Stimulated activated CD4-positive, alpha-beta T cell treated with anti-CD3 and anti-CD28 coated beads, Interleukin-1b, Interleukin-23, amount 100 ng/mL, for 24 hours (primary cell): ENCODE data around the gene CCDC30.
"Not testable (repeated sequence)": the region's sequence is repeated elsewhere in the genome, so short reads cannot be mapped to it uniquely, and the experiment has no call there.

Source experiments
- DNase-seq, 4 experiments: peaks; one replicate each; pipeline ENCODE4 v3.0.0-alpha.2; 2020; ENCODE audit warnings: low read depth in 4 of 4, low spot score in 1 of 4

CCDC30 gene

DNA sequence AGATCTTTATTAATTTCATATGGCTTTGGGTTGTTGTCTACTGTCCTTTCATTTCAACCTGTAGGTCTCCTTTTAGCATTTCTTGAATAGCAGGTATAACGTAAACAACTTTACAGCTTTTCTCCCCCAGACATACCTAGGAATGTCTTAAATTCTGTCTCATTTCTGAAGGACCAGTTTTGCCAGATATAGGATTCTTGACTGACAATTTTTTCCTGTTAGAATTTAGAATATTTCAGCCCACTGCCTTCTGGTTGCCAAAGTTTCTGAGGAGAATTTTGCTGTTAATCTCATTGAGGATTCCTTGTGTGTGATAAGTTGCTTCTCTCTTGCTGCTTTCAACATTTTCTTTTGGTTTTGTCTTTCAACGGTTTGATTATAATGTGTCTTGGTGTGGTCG is 60.1 kb downstream of the CCDC30 start:
- no peak for DNase-seq

DNA sequence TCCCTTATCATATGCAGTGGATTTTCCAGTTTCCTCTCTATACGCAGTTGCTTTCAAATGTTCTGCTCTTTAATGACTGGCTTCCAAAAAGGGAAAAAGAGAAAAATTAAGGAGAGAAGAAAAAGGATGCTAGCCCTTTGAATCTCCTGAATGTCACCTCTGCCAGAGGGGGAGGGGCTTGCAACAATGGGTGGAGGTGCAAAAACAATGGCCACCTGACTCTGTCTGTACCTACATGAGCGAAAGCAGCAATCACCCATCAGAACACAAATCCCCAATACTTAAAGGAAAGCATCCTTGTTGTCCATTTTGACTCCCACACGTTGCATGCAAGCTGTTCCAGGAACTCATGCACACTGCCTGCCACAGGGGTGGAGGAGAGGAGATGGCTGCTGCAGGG is 61.2 kb downstream of the CCDC30 start:
- no peak for DNase-seq

DNA sequence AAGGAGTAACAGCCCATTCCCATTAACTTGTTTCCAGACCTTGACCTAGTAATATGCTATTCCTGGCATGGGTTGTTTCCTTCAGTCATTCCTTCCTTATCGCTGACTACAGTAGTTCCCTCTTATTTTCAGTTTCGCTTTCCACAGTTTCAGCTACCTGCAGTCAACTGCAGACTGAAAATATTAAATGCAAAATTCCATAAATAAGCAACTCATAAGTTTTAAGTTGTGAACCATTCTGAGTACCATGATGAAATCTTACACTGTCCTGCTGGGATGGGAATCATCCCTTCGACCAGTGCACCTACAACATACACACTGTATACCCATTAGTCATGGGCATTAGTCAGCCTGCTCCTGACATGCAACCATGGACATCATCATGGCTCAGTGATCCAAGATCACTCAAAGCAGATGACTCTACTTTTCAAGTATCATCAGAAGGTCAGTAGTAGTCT is 66.7 kb downstream of the CCDC30 start:
- no peak for DNase-seq

DNA sequence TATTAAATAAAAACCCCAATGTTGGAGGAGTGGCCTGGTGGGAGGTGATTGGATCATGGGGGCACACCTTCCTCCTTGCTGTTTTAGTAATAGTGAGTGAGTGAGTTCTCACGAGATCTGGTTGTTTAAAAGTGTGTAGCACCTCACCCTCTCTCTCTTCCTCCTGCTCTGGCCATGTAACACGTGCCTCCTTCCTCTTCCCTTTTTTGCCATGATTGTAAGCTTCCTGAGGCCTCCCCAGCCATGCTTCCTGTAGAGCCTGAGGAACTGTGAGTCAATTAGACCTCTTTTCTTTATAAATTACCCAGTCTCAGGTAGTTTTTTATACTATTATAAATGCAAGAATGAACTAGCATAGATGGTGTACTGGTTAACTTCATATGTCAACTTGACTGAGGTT is 68.0 kb downstream of the CCDC30 start:
- DNase-seq, result no peak

DNA sequence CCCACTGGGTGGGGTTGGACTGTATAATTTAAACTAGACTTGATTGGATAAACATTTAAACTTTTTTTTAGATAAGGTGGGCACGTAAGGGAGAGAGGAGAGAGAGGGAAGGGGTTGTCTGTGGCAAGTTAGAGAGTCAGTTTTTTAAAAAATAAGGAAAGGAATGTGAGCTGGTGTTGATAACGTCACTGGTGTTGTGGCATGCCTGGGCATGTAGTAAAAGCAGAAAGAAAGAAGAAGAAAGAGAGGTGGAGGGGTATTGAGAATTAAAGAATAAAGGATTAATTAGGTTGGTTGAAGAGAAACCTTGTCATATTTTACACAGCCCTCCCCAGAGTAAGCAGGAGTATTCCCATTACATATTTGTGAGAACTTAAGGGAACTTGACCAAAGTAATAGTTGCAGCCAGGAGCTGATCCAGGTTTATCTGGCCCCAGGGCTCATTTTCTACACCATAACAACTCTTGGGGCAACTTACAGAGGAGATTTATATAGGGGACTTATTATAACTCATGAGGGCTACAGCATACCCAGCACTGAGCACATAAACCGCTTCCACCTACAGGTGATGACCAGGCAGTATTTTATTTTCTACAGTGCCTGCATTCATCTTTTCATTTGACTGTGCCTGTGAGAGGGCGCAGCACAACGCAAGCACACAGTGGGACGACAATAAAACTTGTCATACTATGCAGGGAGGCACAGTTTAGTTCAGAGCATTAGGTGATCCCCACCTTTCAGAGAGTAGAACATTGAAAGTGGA is 70.2 kb downstream of the CCDC30 start:
- no peak for DNase-seq

DNA sequence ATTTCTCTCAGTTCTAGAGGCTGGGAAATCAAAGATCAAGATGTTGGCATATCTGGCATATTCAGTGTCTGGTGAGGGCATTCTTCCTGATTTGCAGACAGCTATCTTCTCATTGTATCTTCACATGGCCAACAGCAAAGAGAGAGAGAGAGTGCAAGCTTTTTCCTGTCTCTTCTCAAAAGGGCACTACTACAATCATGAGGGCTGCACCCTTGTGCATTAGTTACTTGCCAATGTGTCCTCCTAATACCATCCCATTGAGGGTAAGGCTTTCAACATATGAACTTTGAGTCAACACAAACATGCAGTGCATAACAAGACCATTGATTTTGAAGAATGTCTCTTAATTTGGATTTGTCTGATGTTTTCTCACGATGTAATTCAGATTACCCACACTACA is 78.0 kb downstream of the CCDC30 start:
- no peak for DNase-seq

DNA sequence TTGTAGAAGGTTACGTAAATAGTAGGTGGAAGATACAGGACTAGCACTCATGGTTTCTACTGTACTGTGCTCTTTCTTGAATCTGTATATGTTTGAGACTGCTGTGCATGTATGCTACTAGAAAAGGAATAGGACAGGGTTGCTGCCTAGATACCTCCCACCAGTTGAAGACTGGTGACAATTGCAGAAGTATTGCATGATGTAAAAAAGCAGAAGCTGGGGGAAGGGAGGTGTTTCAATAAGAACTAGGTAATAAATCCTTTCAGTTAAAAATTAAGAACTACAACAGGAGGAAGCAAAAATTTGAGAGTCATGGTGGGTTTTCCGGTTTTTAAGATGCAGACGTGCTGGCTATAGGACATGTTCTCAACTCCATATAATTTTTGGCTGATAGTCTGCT is 88.1 kb downstream of the CCDC30 start:
- DNase-seq, result no peak

DNA sequence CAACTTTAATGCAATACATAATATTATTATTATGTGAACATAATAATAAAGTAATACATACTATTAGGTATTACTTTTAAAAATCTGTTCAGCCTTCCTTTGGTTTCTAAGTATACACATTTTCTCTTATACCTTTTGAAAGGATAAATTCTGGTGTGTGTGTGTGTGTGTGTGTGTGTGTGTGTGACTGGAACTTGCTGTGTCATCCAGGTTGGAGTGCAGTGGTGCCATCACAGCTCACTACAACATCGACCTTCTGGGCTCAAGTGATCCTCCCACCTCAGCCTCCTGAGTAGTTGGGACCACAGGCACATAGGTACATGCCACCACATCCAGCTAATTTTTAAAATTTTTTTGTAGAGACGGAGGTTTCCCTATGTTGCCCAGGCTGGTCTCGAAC is 88.5 kb downstream of the CCDC30 start:
- no peak for DNase-seq

DNA sequence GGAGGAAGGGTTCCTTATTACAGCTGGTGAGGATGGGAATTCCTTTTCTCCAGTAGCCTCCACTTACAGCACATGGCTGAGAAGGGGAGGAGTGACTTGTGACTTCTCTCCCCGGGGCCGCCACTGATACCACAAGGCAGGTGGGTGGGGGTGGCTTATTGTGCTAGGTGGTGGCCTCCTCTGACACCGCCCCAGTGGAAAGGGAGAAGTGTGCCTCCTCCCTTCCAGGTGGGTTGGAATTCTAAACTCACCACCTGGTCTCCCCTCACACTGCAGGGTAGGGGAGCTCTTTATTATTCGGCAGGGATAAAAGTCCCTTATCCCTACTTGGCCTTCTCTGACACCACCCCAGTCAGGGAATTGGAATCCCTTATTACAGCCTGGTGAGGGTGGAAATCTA is 89.5 kb downstream of the CCDC30 start:
- DNase-seq, result no peak

DNA sequence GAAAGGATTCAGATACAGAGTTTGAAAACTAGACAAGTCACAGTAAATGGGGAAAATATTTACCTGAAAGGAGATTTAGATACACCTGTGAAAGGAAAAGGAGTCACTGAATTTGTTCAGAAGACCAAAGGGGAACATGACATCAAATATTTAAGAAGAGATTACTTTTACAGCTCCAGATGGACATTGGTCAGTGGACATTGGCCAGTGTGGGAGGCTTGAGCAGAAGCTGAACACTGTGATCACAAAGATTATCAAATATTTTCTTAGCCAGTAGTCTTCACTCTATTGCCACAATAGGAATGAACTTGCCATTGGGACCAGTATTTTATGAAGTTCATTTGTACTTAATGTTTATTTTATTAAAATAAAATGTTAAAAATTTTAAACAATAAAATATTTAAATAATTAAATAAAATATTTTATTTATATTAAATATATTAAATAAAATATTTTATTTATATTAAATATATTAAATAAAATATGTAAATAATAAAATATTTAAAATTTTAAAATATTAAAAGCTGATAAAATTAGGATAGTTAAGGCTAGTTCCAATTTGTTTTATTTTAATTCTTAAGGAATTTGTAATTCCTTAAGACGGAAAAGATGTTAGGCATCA is 94.3 kb downstream of the CCDC30 start:
- no peak for DNase-seq

DNA sequence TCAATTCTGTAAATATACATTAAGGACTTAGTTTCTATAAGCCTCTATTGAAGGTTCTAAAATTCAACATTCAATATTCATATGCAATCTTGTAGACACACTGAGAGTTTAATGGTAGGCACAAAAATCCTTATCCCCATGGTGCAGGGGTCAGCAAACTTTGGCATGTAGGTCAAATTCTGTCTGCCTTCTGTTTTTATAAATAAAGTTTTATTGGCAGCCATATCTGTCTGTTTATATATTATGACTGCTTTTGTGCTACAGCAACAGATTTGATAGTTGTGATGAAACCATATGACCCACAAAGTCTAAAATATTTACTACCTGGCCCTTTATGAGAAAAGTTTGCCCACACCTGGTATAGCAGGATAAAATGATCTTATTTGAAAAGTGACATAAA is 104.0 kb downstream of the CCDC30 start:
- no peak for DNase-seq

DNA sequence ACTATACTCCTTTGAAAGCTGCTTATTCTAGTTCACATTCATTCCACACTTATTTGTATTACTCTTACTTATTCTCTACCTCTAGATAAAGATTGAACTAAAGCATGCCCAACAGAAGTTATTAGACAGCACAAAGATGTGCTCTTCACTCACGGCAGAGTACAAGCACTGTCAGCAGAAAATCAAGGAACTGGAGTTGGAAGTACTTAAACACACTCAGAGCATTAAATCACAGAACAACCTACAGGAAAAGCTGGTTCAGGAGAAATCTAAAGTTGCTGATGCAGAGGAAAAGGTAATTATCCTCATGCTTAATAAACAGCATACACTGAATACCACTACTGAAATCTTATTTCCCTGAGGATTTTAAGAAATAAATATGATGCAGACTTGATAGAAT is 113.8 kb downstream of the CCDC30 start:
- DNase-seq, result no peak

DNA sequence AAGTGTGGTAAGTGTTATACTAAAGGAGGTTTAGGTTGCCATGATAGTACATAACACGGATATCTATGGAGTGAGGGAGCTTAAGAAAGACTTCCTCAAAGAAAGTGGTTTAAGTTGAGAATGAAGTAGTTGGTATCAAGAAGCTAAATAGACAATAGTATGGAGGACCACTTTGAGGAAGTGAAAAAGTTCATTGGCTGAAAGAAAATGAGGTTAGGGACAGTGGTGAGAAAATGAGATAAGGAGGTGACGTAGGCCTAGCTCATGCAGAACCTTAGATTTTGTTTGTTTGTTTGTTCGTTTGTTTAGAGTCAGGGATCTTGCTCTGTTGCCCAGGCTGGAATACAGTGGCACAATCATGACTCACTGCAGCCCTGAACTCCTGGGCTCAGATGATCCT is 122.9 kb downstream of the CCDC30 start:
- DNase-seq, result no peak

DNA sequence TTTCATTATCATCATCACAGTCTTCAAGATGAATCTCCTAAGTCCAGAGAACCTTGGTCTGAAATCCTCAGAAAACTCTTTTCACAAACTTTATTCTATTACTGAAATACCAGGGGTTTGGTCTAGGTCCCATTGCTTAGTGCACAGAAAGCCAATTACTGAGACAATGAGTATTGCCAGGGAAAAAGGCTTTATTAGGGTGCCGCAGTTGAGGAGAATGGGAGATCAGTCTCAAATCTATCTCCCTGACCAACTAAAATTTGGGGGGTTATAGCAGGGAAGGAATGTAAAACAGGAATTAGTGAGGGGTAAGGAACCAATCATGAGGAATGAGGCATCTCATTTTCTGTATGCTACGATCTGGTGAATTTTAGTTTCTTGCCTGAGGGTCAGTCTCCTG is 124.7 kb downstream of the CCDC30 start:
- no peak for DNase-seq

DNA sequence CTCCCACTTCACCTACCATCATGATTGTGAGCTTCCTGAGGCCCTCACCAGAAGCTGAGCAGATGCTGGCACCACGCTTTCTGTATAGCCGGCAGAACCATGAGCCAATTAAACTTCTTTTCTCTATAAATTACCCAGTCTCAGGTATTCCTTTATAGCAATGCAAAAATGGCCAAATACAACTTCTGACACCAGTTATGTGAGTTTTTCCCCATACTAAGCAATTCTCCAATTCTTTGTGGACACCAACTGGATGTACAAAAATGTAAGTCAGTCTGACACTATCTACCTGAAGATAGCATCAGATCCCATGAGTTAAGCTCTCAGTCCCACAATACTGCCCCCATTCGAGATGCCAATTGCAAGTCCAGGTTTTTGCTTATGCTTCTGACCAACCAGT is 129.7 kb downstream of the CCDC30 start:
- no peak for DNase-seq

DNA sequence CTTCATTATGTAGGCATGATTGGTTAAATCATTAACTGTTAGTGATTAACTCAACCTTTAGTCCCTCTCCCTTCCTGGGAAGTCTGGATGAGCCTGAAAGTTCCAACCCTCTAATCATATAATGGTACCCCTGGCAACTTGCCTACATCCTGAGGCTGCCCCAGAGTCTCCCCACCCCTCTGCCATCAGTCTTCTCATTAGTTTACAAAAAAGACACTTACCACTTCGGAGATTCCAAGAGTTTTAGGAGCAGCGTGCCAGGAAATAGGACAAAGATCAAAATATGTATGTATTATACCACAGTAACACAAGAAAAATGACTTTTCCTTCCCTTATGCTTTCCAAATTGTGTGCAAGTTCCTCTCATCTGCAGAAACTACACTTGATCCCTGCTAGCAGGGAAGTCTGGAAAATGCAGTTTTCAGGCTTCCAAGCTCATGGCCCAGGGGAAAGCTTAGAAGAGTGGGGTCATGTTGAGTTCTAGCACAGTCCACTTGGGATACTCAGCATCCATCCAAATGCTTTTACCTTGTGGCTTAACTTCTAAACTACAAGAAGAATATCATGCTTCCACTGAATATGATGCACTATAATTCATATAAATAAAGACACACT is 130.5 kb downstream of the CCDC30 start:
- DNase-seq, result no peak

DNA sequence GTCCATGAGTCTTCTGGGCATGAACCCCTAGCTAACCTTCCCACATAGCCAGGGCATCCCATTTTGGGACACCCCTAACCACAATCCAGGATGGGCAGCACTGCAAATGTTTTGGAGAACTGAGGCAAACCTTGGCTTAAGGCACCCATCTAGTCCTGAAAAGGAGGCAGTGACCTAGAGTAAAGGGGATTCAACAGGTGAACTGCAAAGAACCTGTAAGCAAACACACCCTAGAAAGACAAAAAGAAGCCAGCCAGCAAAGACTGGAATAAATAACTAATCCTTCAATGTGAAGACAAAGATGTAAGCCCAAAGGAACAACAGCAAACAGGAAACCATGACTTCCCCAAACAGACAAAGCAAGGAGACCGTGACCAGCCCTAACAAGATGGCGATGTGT is 138.4 kb downstream of the CCDC30 start:
- no peak for DNase-seq

DNA sequence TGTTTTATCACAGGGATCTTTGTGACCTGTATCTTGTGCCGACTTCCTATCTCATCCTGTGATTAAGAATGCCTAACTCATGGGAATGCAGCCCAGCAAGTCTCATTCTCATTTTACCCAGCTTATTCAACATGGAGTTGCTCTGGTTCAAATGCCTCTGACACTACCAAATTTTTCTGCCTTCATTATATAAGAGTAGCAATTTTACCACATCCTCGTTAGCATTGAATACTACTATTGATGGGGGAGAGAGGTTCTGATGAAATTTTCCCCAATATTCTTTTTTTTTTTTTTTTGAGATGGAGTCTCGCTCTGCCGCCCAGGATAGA is 150.7 kb downstream of the CCDC30 start:
- DNase-seq, result no peak

DNA sequence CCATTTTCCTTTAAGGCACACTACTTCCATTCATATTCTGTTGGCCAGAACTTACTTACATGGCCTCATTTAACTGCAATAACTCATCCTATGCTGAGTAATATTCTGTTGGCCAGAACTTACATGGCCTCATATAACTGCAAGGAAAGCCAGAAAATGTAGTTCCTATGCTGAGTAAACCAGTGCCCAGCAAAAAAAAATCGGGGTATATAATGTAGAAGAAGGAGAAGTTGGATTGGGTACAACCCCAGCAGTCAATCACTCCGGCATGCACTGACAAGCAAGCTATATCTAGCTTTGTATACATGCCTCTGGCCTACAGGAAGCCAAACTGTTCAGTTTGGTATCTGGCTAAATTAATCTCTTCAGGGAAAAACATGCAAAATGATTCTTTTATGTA is 155.8 kb downstream of the CCDC30 start:
- no peak for DNase-seq

DNA sequence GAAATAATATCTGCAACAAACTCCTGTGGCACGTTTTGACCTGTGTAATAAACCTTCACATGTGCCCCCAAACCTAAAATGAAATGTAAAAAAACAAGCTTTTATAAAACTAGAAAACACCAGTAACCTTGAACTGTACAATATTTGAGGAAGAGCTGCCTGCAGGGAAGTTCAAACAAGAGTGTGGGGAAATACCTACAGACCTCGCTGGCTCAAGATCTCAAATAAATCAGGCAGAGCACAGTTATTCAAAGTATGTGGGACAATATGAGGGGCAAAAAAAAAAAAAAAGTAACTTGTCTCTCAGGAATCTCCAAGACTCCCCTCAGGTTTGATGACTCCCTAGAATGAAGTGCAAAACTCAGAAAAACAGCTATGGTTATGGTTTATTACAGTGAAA is 157.2 kb downstream of the CCDC30 start:
- no peak for DNase-seq

DNA sequence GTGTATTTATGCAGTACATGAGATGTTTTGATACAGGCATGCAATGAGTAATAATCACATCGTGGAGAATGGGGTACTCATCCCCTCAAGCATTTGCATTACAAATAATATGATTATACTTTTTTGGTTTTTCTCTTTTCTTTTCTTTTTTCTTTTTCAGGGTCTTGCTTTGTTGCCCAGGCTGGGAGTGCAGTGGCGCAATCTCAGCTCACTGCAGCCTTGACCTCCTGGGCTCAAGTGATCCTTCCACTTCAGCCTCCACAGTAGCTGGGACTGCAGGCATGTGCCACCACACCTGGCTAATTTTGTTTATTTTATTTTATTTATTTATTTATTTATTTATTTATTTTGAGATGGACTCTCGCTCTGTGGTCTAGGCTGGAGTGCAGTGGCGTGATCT is 158.1 kb downstream of the CCDC30 start:
- DNase-seq, result not testable (repeated sequence)

DNA sequence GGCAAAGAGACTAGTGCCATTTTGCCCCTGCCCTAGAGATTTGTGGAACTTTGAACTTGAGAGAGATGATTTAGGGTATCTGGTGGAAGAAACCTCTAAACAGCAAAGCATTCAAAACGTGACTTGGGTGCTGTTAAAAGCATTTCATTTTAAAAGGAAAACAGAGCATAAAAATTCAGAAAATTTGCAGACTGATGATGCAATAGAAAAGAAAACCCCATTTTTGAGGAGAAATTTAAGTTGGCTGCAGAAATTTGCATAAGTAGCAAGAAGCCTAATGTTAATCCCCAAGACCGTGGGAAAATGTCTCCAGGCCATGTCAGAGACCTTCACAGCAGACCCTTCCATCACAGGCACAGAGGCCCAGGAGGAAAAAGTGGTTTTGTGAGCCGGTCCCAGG is 164.1 kb downstream of the CCDC30 start:
- DNase-seq, result not testable (repeated sequence)

DNA sequence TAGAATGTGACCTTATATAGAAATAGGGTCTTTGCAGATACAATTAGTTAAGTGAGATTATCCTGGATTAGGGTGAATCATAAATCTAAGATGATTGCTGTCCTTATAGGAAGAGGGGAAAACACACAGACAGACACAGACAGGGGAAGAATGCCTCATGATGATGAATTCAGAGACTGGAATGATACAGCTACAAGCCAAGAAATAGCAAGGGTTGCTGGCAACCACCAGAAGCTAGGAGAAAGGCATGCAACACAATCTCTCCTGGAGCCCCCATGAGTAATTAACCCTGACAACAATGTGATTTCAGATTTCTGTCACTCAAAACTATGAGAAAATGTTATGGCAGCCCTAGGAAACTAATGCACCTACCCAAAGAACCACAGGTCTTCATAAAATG is 176.0 kb downstream of the CCDC30 start:
- no peak for DNase-seq
